Esophagus muscularis mucosa (tissue), 4 donors: ENCODE measurements around the gene TGFB1. TPM values are rescaled to one million over a fixed set of nuclear protein-coding genes. Genes with fewer than 3 reads are reported as not detected.

Experiments
- DNase-seq: peaks from one replicate; pipeline ENCODE4 v3.0.0-alpha.2; 2017; ENCODE audit errors: extremely low spot score
- H3K27ac ChIP-seq, 4 donors: fragments of 200-600 bp; sonication (generic); replicated peaks in 1 of 4; 1 replicate in 3 of 4; 2 replicates in 1 of 4; pipeline ENCODE4 v1.5.1; 2016 to 2019; ENCODE audit warnings: mild to moderate bottlenecking in 1 of 4
- H3K27me3 ChIP-seq, 4 donors: fragments of 200-600 bp; sonication (generic); one replicate each; pipeline versions ENCODE4 v1.5.1 to v1.6.0; 2016 to 2019
- H3K36me3 ChIP-seq, 4 donors: fragments of 200-600 bp; sonication (generic); one replicate each; pipeline ENCODE4 v1.5.1; 2016 to 2019
- H3K4me1 ChIP-seq, 4 donors: fragments of 200-600 bp; sonication (generic); one replicate each; pipeline ENCODE4 v1.5.1; 2016 to 2019
- H3K4me3 ChIP-seq, 4 donors: fragments of 200-600 bp; sonication (generic); 1 replicate in 2 of 4; 2 replicates in 2 of 4; pipeline ENCODE4 v1.5.1; 2016 to 2019; ENCODE audit warnings: mild to moderate bottlenecking in 4 of 4, moderate library complexity in 1 of 4
- H3K9me3 ChIP-seq, 4 donors: fragments of 200-600 bp; sonication (generic); 1 replicate in 3 of 4; 2 replicates in 1 of 4; pipeline ENCODE4 v1.5.1; 2016 to 2019
- EP300 ChIP-seq: sonication (generic); formaldehyde crosslinking; IDR thresholded peaks from one replicate; pipeline ENCODE4 v1.6.1; 2017; ENCODE audit warnings: antibody characterized with exemption
- POLR2A ChIP-seq: fragments of 450-650 bp; IDR thresholded peaks from one replicate; pipeline ENCODE4 v1.6.1; 2017; ENCODE audit warnings: antibody characterized with exemption, moderate library complexity, mild to moderate bottlenecking, low read depth
- POLR2AphosphoS5 ChIP-seq, 2 donors: sonication (generic); formaldehyde crosslinking; IDR thresholded peaks; one replicate each; pipeline ENCODE4 v1.6.1; 2017; ENCODE audit warnings: antibody characterized with exemption in 2 of 2
- WGBS: methylation state at CpG from one replicate; pipeline ENCODE4 v1.1.5; 2018; 5-methylcytosine and 5-hydroxymethylcytosine counted together
- intact Hi-C: fragments of 100-400 bp; cut with DNase I; formaldehyde crosslinking; loops from one replicate; pipeline ENCODE4 v1.15.1; 2023
- total RNA-seq, 4 donors: library from RNA; depleted of rRNA; stranded (reverse); fragments of >200 nt; gene quantifications; one replicate each; pipeline versions ENCODE4 v1.1.0 to v1.2.1, GENCODE V29; 2016
- TF ChIP-seq, protein P1 (sequence below), 3 experiments: fragments of 200-600 bp in 2 of 3; fragments of 450-650 bp in 1 of 3; sonication (generic) in 2 of 3; IDR thresholded peaks; one replicate each; pipeline ENCODE4 v1.5.1; 2017 to 2019; ENCODE audit warnings: antibody characterized with exemption in 3 of 3, mild to moderate bottlenecking in 2 of 3, moderate library complexity in 1 of 3

The TGFB1 gene
- total RNA-seq, 4 donors from 2014 or later, result 29.8 to 52.4 (median 31.8) TPM

DNA sequence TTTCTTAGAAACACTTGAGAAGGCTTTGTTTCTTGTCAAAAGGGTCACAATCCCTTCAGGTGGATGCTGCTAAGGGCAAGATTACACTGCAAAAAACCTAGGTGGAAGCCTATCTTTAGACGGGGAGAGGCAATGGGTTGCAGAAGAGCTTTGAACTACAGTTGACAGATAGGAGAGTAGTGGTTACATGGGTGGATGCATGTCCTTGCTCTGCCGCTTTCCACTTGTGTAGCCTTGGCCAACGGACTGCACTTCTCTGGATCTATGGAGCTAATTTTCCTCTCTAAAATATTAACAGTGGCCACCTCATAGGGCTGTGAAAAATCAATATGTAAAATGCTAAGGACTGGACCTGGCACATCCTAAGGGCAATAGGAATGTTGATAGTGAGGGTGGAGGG lies 44.9 kb upstream of the TGFB1 start:
- H3K36me3 ChIP-seq, result peaks cover 0 to 25% (median 2%) of the 10 kb centered on the region in 4 donors
- H3K4me3 ChIP-seq, result peak overlapping the region; percentile 78 to 94 (median 87)
- H3K27me3 ChIP-seq, result no peaks in the 10 kb centered on the region
- no peaks in the 10 kb centered on the region for H3K9me3 ChIP-seq
- 60% methylated on average over 3 of the region's 3 CpGs for WGBS
- no peak for DNase-seq
- TF ChIP-seq POLR2A (no peak), POLR2AphosphoS5 (IDR thresholded peaks at IDR 0.05) (no peak), EP300 (no peak)
- TF ChIP-seq, protein P1, sequence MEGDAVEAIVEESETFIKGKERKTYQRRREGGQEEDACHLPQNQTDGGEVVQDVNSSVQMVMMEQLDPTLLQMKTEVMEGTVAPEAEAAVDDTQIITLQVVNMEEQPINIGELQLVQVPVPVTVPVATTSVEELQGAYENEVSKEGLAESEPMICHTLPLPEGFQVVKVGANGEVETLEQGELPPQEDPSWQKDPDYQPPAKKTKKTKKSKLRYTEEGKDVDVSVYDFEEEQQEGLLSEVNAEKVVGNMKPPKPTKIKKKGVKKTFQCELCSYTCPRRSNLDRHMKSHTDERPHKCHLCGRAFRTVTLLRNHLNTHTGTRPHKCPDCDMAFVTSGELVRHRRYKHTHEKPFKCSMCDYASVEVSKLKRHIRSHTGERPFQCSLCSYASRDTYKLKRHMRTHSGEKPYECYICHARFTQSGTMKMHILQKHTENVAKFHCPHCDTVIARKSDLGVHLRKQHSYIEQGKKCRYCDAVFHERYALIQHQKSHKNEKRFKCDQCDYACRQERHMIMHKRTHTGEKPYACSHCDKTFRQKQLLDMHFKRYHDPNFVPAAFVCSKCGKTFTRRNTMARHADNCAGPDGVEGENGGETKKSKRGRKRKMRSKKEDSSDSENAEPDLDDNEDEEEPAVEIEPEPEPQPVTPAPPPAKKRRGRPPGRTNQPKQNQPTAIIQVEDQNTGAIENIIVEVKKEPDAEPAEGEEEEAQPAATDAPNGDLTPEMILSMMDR (IDR thresholded peaks at IDR 0.05), result no peak
- peaks cover 35 to 57% (median 51%) of the 10 kb centered on the region in 4 donors for H3K4me1 ChIP-seq
- intact Hi-C loops, result loop anchor here (5.0 kb wide), 1 partner anchor 39 kb away; the partner anchor contains the start of gene DMAC2
- peak overlapping the region in 1 of 4 donors; percentile 94 for H3K27ac ChIP-seq

DNA sequence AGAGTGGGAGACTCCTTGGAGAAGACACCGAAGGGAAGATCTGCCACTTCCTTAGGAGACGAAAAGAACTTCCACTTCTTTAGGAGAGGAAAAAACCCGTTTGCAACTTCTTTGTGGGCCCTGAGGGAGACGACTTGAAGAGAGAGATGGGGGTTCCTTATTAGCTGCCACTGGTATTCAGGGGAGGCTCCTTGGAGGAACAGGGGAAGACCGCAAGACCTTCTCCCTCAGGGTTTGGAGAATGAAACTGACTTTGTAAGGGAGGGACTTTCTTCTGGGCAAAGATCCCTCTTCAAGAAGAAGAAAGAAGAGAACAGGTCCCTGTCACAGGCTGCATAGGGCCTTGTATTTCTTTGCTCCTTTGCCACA lies 44.3 kb upstream of the TGFB1 start:
- peaks cover 30 to 53% (median 45%) of the 10 kb centered on the region in 4 donors for H3K4me1 ChIP-seq
- 0% methylated on average over 5 of the region's 5 CpGs for WGBS

DNA sequence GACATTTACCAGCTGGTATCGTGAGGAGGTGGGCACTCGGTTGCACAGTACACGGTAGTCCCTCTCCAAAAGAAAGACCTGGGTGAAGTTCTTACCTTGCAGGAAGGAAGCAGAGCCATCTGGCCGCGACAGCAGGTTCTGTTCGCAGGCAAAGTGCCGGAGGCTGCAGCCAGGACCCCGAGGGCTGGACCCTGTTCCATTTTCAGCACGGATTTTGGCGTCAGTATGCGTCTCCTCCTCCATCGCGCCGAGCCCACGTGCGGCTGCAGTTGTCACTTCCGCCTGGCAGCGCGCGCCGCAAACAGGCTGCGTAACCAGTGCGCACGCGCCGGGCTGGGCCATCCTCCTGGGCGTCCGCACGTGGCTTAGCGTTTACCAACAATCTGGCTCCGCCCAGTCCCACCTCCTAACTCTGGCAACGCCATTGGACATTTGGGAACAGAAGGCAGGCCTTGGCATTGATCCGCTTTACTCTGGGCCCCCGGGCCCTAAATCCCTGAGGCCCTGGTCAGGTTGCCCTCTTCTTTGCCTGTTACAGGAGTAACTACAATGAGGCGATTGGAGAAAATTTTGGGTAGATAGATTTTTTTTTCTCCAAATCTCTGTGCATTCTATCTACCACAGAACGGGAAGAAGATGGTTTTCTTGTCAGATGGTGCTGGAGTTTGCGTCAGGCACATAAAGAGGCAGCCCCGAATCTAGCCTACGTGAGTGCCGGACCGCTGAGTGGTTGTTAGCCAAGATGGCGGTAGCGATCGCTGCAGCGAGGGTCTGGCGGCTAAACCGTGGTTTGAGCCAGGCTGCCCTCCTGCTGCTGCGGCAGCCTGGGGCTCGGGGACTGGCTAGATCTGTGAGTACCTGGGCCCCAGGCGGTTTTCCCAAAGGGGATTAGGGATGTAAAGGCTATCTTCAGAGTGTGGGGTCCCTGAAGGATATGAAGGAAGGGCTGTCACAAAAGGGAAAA lies 43.6 kb upstream of the TGFB1 start, which contains the start of the genes BCKDHA and EXOSC5:
Gene BCKDHA (plus strand): TSS at position 733 of the 964 bp plus-strand sequence. CDS start 10 bp downstream, at position 743.
Gene EXOSC5 (minus strand): TSS at position 274 of the 964 bp plus-strand sequence. CDS start 31 bp downstream, at position 243.
- peaks cover 28 to 53% (median 43%) of the 10 kb centered on the region in 4 donors for H3K4me1 ChIP-seq

More for the DNA sequence above, 44.3 kb upstream of the TGFB1 start:
- Histone ChIP-seq H3K27me3 (no peaks in the 10 kb centered on the region), H3K4me3 (peak overlapping the region; percentile 78 to 94 (median 87)), H3K9me3 (no peaks in the 10 kb centered on the region), H3K36me3 (peaks cover 0 to 24% (median under 1%) of the 10 kb centered on the region in 4 donors), H3K27ac (peak overlapping the region; percentile 86 to 94 (median 88))
- intact Hi-C loops, result loop anchor here (5.0 kb wide), 1 partner anchor 39 kb away; the partner anchor contains the start of gene DMAC2
- no peak for DNase-seq
- no peak for TF ChIP-seq EP300

DNA sequence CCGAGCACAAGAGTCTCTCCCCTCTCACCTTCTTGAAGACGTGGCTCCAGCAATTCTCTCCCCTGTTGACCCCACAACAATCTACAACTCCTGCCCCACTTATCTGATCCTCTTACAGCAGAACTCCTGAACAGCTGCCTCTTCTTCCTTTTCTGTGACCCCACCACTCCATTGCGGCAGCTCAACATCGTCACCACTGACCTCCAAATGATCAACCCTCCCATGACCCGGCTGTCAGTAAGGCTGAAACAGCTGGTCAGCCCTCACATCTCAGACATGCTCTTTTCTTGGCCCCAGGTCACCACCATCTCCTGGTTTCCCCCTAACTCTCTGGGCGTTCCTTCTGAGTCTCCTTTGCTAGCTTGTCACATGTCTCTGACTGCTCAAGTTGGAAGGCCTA lies 41.6 kb upstream of the TGFB1 start:
- intact Hi-C loops, result loop anchor here (5.0 kb wide), 1 partner anchor 42 kb away; the partner anchor contains the start of gene DMAC2
- Histone ChIP-seq H3K4me1 (peaks cover 18 to 43% (median 38%) of the 10 kb centered on the region in 4 donors), H3K27me3 (no peaks in the 10 kb centered on the region), H3K9me3 (no peaks in the 10 kb centered on the region), H3K4me3 (no peak overlapping the region), H3K27ac (no peak overlapping the region), H3K36me3 (peaks cover 7 to 26% (median 18%) of the 10 kb centered on the region in 4 donors)
- TF ChIP-seq POLR2A, result no peak
- no peak for TF ChIP-seq EP300
- TF ChIP-seq, protein P1 (IDR thresholded peaks at IDR 0.05), result no peak
- no peak for TF ChIP-seq POLR2AphosphoS5 (IDR thresholded peaks at IDR 0.05)
- 66% methylated on average over 6 of the region's 6 CpGs for WGBS
- no peak for DNase-seq

More for the DNA sequence above, 43.6 kb upstream of the TGFB1 start, which contains the start of the genes BCKDHA and EXOSC5:
- peaks cover 0 to 23% (median 0%) of the 10 kb centered on the region in 4 donors for H3K36me3 ChIP-seq
- TF ChIP-seq POLR2AphosphoS5 (IDR thresholded peaks at IDR 0.05), result peak; percentile 79 to 96
- peak; percentile 33 for TF ChIP-seq POLR2A
- TF ChIP-seq, protein P1 (IDR thresholded peaks at IDR 0.05), result peak in 2 of 3 experiments; percentile 12 to 23
- TF ChIP-seq EP300, result no peak
- peak; percentile 99 for DNase-seq
- no peaks in the 10 kb centered on the region for H3K9me3 ChIP-seq
- under 1% methylated on average over 37 of the region's 50 CpGs for WGBS
- intact Hi-C loops, result loop anchor here (5.0 kb wide), 1 partner anchor 40 kb away; the partner anchor contains the start of gene DMAC2
- H3K27ac ChIP-seq, result peak within 1 kb of the TSS; percentile 86 to 94 (median 88)
- H3K4me3 ChIP-seq, result peak within 1 kb of the TSS; percentile 78 to 94 (median 87)
- H3K27me3 ChIP-seq, result no peaks in the 10 kb centered on the region
